RWPE2 (cell line): Measurements from ENCODE around the gene PPARA.

Experiments used
- ATAC-seq: fragments of 200-7000 bp; cut with Tn5 transposase; 3 replicates; pipeline ENCODE4 v1.9.1; 2021; ENCODE audit warnings: low read depth
- DNase-seq: peaks from one replicate; pipeline ENCODE4 v3.0.0-alpha.2; 2020; ENCODE audit warnings: low spot score
- H3K27ac ChIP-seq: fragments of 450-650 bp; 2 replicates; pipeline ENCODE4 v1.5.1; 2017; ENCODE audit warnings: mild to moderate bottlenecking; ENCODE audit not compliant: poor library complexity, severe bottlenecking
- H3K27me3 ChIP-seq: fragments of 250-450 bp; sonication (Bioruptor Pico); 2 replicates; pipeline ENCODE4 v1.5.1; 2021; ENCODE audit warnings: mild to moderate bottlenecking, moderate library complexity; ENCODE audit not compliant: insufficient read depth, poor library complexity, severe bottlenecking
- H3K36me3 ChIP-seq: fragments of 250-450 bp; sonication (Bioruptor Pico); 2 replicates; pipeline ENCODE4 v1.5.1; 2020; ENCODE audit warnings: low read depth, mild to moderate bottlenecking, moderate library complexity
- H3K4me1 ChIP-seq: fragments of 250-450 bp; sonication (Bioruptor Pico); 2 replicates; pipeline ENCODE4 v1.5.1; 2021; ENCODE audit warnings: mild to moderate bottlenecking, moderate library complexity; ENCODE audit not compliant: insufficient read depth, poor library complexity, severe bottlenecking
- H3K4me3 ChIP-seq: fragments of 250-450 bp; sonication (Bioruptor Pico); 2 replicates; pipeline ENCODE4 v1.5.1; 2021; ENCODE audit warnings: mild to moderate bottlenecking, moderate library complexity; ENCODE audit not compliant: severe bottlenecking
- H3K9me3 ChIP-seq: fragments of 250-450 bp; sonication (Bioruptor Pico); 2 replicates; pipeline ENCODE4 v1.5.1; 2021; ENCODE audit warnings: mild to moderate bottlenecking, moderate library complexity; ENCODE audit not compliant: severe bottlenecking
- CTCF ChIP-seq: fragments of 450-650 bp; IDR thresholded peaks from one replicate; pipeline ENCODE4 v1.5.1; 2017; ENCODE audit warnings: mild to moderate bottlenecking, moderate library complexity; ENCODE audit not compliant: poor library complexity, severe bottlenecking

PPARA gene

GRCh38 chr22:46107089-46107664 is 43.1 kb upstream of the PPARA start:
- TF ChIP-seq CTCF = no peak
- DNase-seq (no peak), ATAC-seq (no peak)
- H3K36me3 ChIP-seq = peaks cover 91% of the 10 kb centered on the region
- H3K27ac ChIP-seq = peak overlapping the region; percentile 92
- H3K4me3 ChIP-seq = no peak overlapping the region
- H3K9me3 ChIP-seq = no peaks in the 10 kb centered on the region
- peaks cover 43% of the 10 kb centered on the region for H3K4me1 ChIP-seq
- no peaks in the 10 kb centered on the region for H3K27me3 ChIP-seq

- H3K27ac ChIP-seq = peak overlapping the region; percentile 92
These were observed 42.4 kb upstream of the PPARA start for GRCh38 chr22:46107753-46108563.

GRCh38 chr22:46108564-46109473 is 41.5 kb upstream of the PPARA start:
- Histone ChIP-seq H3K4me3 (no peak overlapping the region), H3K9me3 (no peaks in the 10 kb centered on the region), H3K4me1 (peaks cover 31% of the 10 kb centered on the region), H3K27ac (peak overlapping the region; percentile 92), H3K36me3 (peaks cover 88% of the 10 kb centered on the region), H3K27me3 (no peaks in the 10 kb centered on the region)
- DNase-seq (no peak), ATAC-seq (peak; percentile 17; the same call in 2 of the 3 replicates)
- TF ChIP-seq CTCF = no peak

More at GRCh38 chr22:46107753-46108563, 42.4 kb upstream of the PPARA start:
- Histone ChIP-seq H3K36me3 (peaks cover 91% of the 10 kb centered on the region), H3K4me3 (no peak overlapping the region), H3K9me3 (no peaks in the 10 kb centered on the region), H3K4me1 (peaks cover 38% of the 10 kb centered on the region), H3K27me3 (no peaks in the 10 kb centered on the region)
- ATAC-seq (no peak), DNase-seq (no peak)
- no peak for TF ChIP-seq CTCF

GRCh38 chr22:46109474-46110003 is 40.8 kb upstream of the PPARA start:
- DNase-seq = no peak
- Histone ChIP-seq H3K36me3 (peaks cover 81% of the 10 kb centered on the region), H3K4me1 (peaks cover 29% of the 10 kb centered on the region), H3K4me3 (no peak overlapping the region), H3K27me3 (no peaks in the 10 kb centered on the region), H3K9me3 (no peaks in the 10 kb centered on the region), H3K27ac (peak overlapping the region; percentile 92)
- TF ChIP-seq CTCF = no peak
- ATAC-seq = no peak
